GM08714 (cell line): Measurements from ENCODE around the gene SLC12A6.
A peak's percentile ranks its signal among the peaks of the same experiment; 100 is the strongest.

Source experiments
- H3K4me3 ChIP-seq: fragments of 200-500 bp; sonication (Bioruptor generic); 2 replicates; pipeline ENCODE4 v1.5.1; 2014; ENCODE audit warnings: mild to moderate bottlenecking, low read length, inconsistent platforms
- ZNF274 ChIP-seq: IDR thresholded peaks from 2 replicates; pipeline ENCODE4 v1.6.1; 2012; ENCODE audit warnings: mild to moderate bottlenecking, low read depth, low read length

The SLC12A6 gene

DNA sequence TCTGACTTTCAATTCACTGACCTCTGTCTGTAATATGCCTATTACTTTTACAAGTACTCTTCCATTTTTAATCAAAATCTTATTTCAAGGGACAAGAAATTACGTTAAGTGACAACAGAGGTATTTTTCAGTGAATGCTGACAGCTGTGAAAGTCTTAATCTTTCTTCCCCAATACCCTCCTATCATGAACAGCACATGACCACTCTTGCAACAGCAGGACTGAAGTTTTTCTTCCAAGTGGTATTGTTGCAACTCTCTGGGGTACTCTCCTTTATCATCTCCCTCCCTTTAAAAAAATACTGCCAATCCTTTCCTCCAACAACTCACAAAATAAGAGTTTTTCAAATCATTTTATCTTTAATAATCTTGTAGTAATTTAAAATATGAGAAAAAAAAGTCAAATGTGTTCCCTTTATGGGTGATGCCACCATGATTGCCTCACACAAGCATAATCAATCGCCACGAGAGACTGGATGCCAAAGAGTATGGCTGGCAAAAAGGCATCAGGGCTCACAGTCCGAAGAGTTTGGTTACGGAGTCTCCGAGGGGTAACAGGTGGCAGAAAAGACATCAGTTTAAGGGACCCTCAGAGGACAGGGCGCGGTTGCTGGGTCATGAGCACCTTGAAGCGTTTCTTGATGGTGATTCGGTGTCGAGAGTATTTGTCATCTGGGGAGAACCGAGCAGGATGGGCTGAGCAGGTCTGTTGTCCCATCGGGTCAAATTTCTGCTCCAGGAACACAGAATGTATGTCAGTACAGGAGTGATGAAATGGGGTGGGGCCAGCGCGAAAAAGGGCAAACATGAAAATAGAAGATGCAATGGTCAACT is 4.0 kb upstream of the SLC12A6 start:
- TF ChIP-seq ZNF274: no peak
- peak overlapping the region; percentile 85 for H3K4me3 ChIP-seq

DNA sequence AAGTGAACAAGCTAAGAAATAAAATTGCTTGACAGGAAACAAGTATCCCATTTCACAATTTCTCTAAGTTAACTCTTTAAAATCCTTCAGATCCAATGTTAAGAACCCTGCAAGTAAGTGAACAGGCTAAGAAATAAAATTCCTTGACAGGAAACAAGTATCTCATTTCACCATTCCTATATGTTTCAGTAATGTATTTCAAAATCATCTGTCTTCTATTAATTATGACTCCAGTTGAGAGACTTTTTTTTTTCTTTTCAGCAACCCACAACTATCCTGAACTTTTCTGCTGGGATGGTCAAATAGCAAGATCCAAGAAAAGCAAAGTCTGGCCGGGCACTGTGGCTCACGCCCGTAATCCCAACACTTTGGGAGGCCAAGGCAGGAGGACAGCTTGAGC is 2.4 kb upstream of the SLC12A6 start:
- no peak overlapping the region for H3K4me3 ChIP-seq
- TF ChIP-seq ZNF274: no peak

GRCh38 chr15:34338347-34338746 is 766 bp upstream of the SLC12A6 start:
- TF ChIP-seq ZNF274: no peak
- peak overlapping the region; percentile 27; the same call in 1 of the 2 replicates for H3K4me3 ChIP-seq

DNA sequence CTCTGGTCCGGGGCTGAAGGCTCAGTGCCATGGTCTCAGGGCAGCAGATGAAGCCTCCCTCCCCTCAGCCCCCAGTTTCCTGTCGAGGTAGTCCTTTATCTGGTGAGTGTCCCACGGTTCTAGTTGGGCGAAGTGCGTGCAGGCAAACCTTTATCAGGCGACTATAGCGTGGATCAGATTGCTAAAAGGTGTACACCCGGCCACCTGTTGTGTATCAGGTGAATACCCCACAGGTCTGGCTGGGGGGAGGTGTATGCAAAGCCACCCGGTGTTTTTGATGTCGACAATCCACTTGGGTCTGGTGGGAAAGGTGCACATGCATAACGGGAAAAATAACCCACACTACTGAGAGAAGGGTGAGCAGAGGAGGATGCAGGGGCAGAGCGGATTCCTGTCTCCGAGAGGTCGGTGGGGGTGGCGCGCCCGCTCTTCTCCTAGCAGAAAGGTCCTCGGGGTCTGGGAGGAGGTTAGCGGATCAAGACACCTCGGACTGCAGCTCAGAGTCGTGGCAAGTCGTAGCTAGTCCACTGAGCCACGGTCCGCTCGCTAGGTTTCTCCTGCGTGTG is 507 bp downstream of the SLC12A6 start:
- H3K4me3 ChIP-seq: peak overlapping the region; percentile 59
- no peak for TF ChIP-seq ZNF274

- peak overlapping the region; percentile 59 for H3K4me3 ChIP-seq
- no peak for TF ChIP-seq ZNF274
These were observed 1.2 kb downstream of the SLC12A6 start for GRCh38 chr15:34336231-34336990.

GRCh38 chr15:34335176-34336032 is 2.2 kb downstream of the SLC12A6 start:
- H3K4me3 ChIP-seq: peak overlapping the region; percentile 82
- TF ChIP-seq ZNF274: no peak

DNA sequence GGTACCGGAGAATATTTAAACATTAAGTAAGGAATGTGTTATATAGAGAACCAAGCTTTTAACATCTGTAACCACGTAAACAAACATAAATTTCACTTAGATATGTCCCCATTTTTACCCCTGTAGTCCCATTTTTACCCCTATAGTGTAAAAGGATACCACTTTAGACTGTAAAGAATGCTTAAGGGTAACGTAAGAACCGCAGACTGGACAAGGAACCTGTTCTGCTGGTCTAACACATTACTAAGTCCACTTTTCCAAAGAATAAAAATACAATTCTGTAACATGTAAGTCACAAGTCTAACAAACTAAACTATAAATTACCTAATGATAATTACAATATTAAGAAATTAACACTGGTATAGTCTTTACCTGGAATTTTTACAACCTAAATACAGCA is 2.9 kb downstream of the SLC12A6 start:
- peak overlapping the region; percentile 26; the same call in 1 of the 2 replicates for H3K4me3 ChIP-seq
- no peak for TF ChIP-seq ZNF274

DNA sequence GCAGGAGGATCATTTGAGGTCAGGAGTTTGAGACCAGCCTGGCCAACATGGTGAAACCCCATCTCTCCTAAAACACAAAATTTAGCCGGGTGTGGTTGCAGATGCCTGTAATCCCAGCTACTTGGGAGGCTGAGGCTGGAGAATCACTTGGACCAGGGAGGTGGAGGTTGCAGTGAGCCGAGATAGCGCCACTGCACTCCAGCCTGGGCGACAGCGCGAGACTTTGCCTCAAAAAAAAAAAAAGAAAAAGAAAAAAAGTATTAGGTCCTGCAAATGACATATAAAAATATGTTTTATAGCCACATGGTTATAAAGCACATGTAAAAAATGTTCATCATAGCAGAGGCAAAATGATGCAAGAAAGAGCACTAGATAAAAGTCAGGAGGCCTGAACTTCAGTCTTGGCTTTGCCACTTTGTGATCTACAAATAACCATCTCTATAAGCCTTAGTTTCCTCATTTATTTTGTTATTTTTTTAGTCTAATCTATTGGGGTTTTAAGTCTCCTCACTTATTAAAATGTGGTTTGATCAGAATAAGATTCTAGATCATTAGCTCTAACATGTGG is 4.9 kb downstream of the SLC12A6 start:
- H3K4me3 ChIP-seq: no peak overlapping the region
- TF ChIP-seq ZNF274: no peak

- TF ChIP-seq ZNF274: no peak
- H3K4me3 ChIP-seq: no peak overlapping the region
These were observed 5.8 kb downstream of the SLC12A6 start for GRCh38 chr15:34331809-34332208.

GRCh38 chr15:34330279-34330678 is 7.3 kb downstream of the SLC12A6 start:
- no peak for TF ChIP-seq ZNF274
- no peak overlapping the region for H3K4me3 ChIP-seq

DNA sequence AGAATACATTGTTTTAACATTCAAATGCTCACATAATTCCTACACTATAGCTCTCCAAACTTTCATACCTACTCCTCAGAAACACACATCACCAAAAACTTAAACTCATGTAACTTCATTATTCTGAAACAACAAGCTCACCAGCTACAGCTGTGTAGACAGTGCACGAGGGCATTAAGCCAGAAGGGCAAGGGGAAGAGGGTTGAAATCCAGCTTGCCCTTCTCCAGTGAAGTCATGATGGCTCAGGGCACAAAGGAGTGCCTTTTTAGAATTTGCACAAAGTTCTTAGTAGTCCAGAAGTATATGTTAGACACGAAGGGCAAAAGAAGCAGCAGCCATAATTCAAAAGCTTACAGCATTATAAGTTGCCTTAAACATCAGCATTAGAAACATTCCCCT is 8.6 kb downstream of the SLC12A6 start:
- TF ChIP-seq ZNF274: no peak
- H3K4me3 ChIP-seq: peak overlapping the region; percentile 43; the same call in 1 of the 2 replicates

DNA sequence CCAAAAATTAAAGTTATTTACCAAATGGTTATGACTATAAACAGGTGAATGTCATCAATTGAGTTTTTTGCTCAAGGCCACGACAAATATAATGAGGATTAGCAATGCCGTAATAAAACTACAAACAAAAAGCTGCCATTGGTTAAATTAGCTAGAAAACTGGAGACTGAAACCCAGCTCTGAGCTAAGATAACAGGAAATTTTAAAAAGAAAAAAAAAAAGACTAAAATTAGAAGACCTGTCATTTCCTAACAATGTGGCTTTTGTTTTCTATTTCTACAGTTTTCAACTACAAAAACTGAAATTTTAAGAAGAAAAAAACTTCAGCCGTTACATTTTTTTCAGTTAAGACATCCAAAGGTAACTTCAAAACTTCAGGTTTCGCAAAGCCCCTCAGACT is 9.7 kb downstream of the SLC12A6 start:
- TF ChIP-seq ZNF274: no peak
- H3K4me3 ChIP-seq: no peak overlapping the region; the same call in 1 of the 2 replicates

DNA sequence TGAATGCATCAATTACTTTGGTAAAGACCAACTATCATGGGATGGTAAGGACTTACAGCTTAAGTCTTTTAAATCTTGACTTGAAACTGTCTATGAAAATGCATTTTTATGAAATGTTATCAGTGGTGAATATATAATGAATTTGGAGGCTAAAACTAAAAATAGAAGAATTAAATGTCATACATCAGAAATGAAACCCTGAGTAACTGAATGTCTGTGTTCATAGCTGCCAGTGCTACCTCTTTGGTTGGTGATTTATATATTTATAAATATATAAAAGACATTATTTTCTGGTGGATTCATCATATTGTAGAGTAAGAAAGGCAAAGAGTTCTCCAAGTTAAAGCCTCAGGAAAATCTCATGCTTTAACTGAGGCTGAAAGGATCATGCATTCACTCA is 12.2 kb downstream of the SLC12A6 start:
- no peak for TF ChIP-seq ZNF274
- H3K4me3 ChIP-seq: no peak overlapping the region

- H3K4me3 ChIP-seq: no peak overlapping the region
These were observed 12.6 kb downstream of the SLC12A6 start for GRCh38 chr15:34324933-34325332.

More at GRCh38 chr15:34324933-34325332, 12.6 kb downstream of the SLC12A6 start:
- TF ChIP-seq ZNF274: no peak
